ENCODE results near the gene ABCF1.

DNA sequence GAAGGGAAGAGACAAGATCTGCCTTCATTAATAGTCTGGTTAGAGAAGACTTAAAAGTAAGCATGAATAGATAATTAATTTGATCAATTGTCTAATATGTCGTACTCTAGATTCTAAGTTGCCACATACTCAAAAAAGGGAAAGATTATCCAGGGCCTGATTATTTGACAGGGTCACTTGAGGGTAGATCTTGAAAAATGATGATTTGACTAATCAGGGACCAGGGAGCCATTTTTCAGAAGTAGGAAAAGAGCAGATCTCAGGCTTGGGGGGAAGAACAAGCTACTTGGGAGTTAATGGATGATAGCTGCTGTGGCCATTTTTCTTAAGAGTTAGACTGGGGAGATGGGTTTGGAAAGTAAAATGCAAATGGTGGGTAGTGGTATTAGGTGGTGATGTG, 21.0 kb downstream of the ABCF1 start:
- TF ChIP-seq, protein P1, sequence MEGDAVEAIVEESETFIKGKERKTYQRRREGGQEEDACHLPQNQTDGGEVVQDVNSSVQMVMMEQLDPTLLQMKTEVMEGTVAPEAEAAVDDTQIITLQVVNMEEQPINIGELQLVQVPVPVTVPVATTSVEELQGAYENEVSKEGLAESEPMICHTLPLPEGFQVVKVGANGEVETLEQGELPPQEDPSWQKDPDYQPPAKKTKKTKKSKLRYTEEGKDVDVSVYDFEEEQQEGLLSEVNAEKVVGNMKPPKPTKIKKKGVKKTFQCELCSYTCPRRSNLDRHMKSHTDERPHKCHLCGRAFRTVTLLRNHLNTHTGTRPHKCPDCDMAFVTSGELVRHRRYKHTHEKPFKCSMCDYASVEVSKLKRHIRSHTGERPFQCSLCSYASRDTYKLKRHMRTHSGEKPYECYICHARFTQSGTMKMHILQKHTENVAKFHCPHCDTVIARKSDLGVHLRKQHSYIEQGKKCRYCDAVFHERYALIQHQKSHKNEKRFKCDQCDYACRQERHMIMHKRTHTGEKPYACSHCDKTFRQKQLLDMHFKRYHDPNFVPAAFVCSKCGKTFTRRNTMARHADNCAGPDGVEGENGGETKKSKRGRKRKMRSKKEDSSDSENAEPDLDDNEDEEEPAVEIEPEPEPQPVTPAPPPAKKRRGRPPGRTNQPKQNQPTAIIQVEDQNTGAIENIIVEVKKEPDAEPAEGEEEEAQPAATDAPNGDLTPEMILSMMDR (IDR thresholded peaks at IDR 0.05) = no peak
- TF ChIP-seq, protein P2, sequence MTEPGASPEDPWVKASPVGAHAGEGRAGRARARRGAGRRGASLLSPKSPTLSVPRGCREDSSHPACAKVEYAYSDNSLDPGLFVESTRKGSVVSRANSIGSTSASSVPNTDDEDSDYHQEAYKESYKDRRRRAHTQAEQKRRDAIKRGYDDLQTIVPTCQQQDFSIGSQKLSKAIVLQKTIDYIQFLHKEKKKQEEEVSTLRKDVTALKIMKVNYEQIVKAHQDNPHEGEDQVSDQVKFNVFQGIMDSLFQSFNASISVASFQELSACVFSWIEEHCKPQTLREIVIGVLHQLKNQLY (CRISPR knock-in tag; IDR thresholded peaks at IDR 0.05) = no peak
- no peak for TF ChIP-seq NR1H2 (CRISPR knock-in tag; IDR thresholded peaks at IDR 0.05)
- no peak for TF ChIP-seq CREB1 (CRISPR knock-in tag; IDR thresholded peaks at IDR 0.05)
- TF ChIP-seq SMAD4 (CRISPR knock-in tag; IDR thresholded peaks at IDR 0.05) = no peak
